ENCODE measurements around the gene PRKG2.

- TF ChIP-seq, protein P1, sequence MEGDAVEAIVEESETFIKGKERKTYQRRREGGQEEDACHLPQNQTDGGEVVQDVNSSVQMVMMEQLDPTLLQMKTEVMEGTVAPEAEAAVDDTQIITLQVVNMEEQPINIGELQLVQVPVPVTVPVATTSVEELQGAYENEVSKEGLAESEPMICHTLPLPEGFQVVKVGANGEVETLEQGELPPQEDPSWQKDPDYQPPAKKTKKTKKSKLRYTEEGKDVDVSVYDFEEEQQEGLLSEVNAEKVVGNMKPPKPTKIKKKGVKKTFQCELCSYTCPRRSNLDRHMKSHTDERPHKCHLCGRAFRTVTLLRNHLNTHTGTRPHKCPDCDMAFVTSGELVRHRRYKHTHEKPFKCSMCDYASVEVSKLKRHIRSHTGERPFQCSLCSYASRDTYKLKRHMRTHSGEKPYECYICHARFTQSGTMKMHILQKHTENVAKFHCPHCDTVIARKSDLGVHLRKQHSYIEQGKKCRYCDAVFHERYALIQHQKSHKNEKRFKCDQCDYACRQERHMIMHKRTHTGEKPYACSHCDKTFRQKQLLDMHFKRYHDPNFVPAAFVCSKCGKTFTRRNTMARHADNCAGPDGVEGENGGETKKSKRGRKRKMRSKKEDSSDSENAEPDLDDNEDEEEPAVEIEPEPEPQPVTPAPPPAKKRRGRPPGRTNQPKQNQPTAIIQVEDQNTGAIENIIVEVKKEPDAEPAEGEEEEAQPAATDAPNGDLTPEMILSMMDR (conservative IDR thresholded peaks at IDR 0.05; ENCODE audit: low read length), result no peak
- no peak for TF ChIP-seq EZH2phosphoT487 (IDR thresholded peaks at IDR 0.05; ENCODE audit: borderline replicate concordance)
Measured at GRCh38 chr4:81256059-81256970, 41.3 kb upstream of the PRKG2 start.

Data from Loucy (cell line).